HG02610 (cell line): ENCODE data around the gene RREB1.

ENCODE experiments used
- ATAC-seq: cut with Tn5 transposase; IDR thresholded peaks from one replicate; pipeline ENCODE4 v1.9.1; 2021; ENCODE audit warnings: mild to moderate bottlenecking, moderate library complexity; ENCODE audit not compliant: unreplicated experiment

RREB1 gene

GRCh38 chr6:7121700-7122241 lies 14.0 kb downstream of the RREB1 start:
- no peak for ATAC-seq

GRCh38 chr6:7122684-7123083 lies 14.9 kb downstream of the RREB1 start:
- ATAC-seq: no peak

GRCh38 chr6:7124114-7124513 lies 16.4 kb downstream of the RREB1 start:
- no peak for ATAC-seq

- ATAC-seq: no peak
These were observed 16.9 kb downstream of the RREB1 start for GRCh38 chr6:7124636-7125035.

- ATAC-seq: no peak
These were observed 17.5 kb downstream of the RREB1 start for GRCh38 chr6:7125290-7125689.

GRCh38 chr6:7126754-7127153 lies 19.0 kb downstream of the RREB1 start:
- ATAC-seq: no peak

- ATAC-seq: no peak
These were observed 19.9 kb downstream of the RREB1 start for GRCh38 chr6:7127680-7128079.

GRCh38 chr6:7129360-7129759 lies 21.6 kb downstream of the RREB1 start:
- ATAC-seq: no peak

GRCh38 chr6:7129784-7130569 lies 22.2 kb downstream of the RREB1 start:
- no peak for ATAC-seq

GRCh38 chr6:7131390-7131789 lies 23.6 kb downstream of the RREB1 start:
- no peak for ATAC-seq

- ATAC-seq: no peak
These were observed 24.8 kb downstream of the RREB1 start for GRCh38 chr6:7132398-7133035.

- no peak for ATAC-seq
These were observed 27.4 kb downstream of the RREB1 start for GRCh38 chr6:7134999-7135745.

GRCh38 chr6:7135755-7136154 lies 28.0 kb downstream of the RREB1 start:
- peak; percentile 29 for ATAC-seq

GRCh38 chr6:7136859-7137334 lies 29.1 kb downstream of the RREB1 start:
- ATAC-seq: peak; percentile 49

GRCh38 chr6:7137335-7138045 lies 29.7 kb downstream of the RREB1 start:
- ATAC-seq: peak; percentile 50

GRCh38 chr6:7138046-7138531 lies 30.3 kb downstream of the RREB1 start:
- no peak for ATAC-seq

- no peak for ATAC-seq
These were observed 31.2 kb downstream of the RREB1 start for GRCh38 chr6:7138921-7139358.

- ATAC-seq: no peak
These were observed 32.2 kb downstream of the RREB1 start for GRCh38 chr6:7139835-7140470.

- ATAC-seq: peak; percentile 56
These were observed 33.0 kb downstream of the RREB1 start for GRCh38 chr6:7140631-7141378.
